ENCODE data around the gene PDIA5. TPM values are rescaled to one million over a fixed set of nuclear protein-coding genes. Genes with fewer than 3 reads are reported as not detected.

The PDIA5 gene
- total RNA-seq, 1 experiment from 2014 or later: 24.3 TPM

GRCh38 chr3:123094516-123095313, 27.9 kb downstream of the PDIA5 start:
- no peak for DNase-seq
- no peak overlapping the region for H3K4me3 ChIP-seq
- no peaks in the 10 kb centered on the region for H3K9me3 ChIP-seq
- no peaks in the 10 kb centered on the region for H3K27me3 ChIP-seq
- H3K36me3 ChIP-seq: peaks cover 66% of the 10 kb centered on the region

GRCh38 chr3:123096126-123096525, 29.3 kb downstream of the PDIA5 start:
- Histone ChIP-seq H3K36me3 (peaks cover 76% of the 10 kb centered on the region), H3K9me3 (no peaks in the 10 kb centered on the region), H3K4me3 (no peak overlapping the region), H3K27me3 (no peaks in the 10 kb centered on the region)
- no peak for DNase-seq

GRCh38 chr3:123096731-123097130, 29.9 kb downstream of the PDIA5 start:
- Histone ChIP-seq H3K4me3 (no peak overlapping the region), H3K27me3 (no peaks in the 10 kb centered on the region), H3K36me3 (peaks cover 74% of the 10 kb centered on the region), H3K9me3 (no peaks in the 10 kb centered on the region)
- peak; percentile 93 for DNase-seq

- Histone ChIP-seq H3K36me3 (peaks cover 74% of the 10 kb centered on the region), H3K4me3 (no peak overlapping the region), H3K9me3 (peaks cover 3% of the 10 kb centered on the region; the same call in 1 of the 2 replicates), H3K27me3 (no peaks in the 10 kb centered on the region)
- peak; percentile 26 for DNase-seq
These were observed 31.9 kb downstream of the PDIA5 start for GRCh38 chr3:123098426-123099330.

- H3K4me3 ChIP-seq: no peak overlapping the region
- no peak for DNase-seq
- peaks cover 77% of the 10 kb centered on the region for H3K36me3 ChIP-seq
- H3K27me3 ChIP-seq: no peaks in the 10 kb centered on the region
- peaks cover 3% of the 10 kb centered on the region; the same call in 1 of the 2 replicates for H3K9me3 ChIP-seq
These were observed 32.7 kb downstream of the PDIA5 start for GRCh38 chr3:123099331-123100192.

GRCh38 chr3:123100193-123100776, 33.5 kb downstream of the PDIA5 start:
- H3K9me3 ChIP-seq: peaks cover 3% of the 10 kb centered on the region; the same call in 1 of the 2 replicates
- H3K4me3 ChIP-seq: no peak overlapping the region
- H3K36me3 ChIP-seq: peaks cover 81% of the 10 kb centered on the region
- H3K27me3 ChIP-seq: no peaks in the 10 kb centered on the region
- DNase-seq: no peak

GRCh38 chr3:123102249-123102648, 35.4 kb downstream of the PDIA5 start:
- Histone ChIP-seq H3K27me3 (no peaks in the 10 kb centered on the region), H3K9me3 (peaks cover 3% of the 10 kb centered on the region; the same call in 1 of the 2 replicates), H3K4me3 (no peak overlapping the region), H3K36me3 (peaks cover 96% of the 10 kb centered on the region)
- DNase-seq: no peak

GRCh38 chr3:123102826-123103225, 36.0 kb downstream of the PDIA5 start:
- Histone ChIP-seq H3K36me3 (peaks cover 96% of the 10 kb centered on the region), H3K9me3 (peaks cover 3% of the 10 kb centered on the region; the same call in 1 of the 2 replicates), H3K4me3 (no peak overlapping the region), H3K27me3 (no peaks in the 10 kb centered on the region)
- DNase-seq: no peak

- DNase-seq: peak; percentile 85
- peaks cover 3% of the 10 kb centered on the region; the same call in 1 of the 2 replicates for H3K9me3 ChIP-seq
- H3K4me3 ChIP-seq: no peak overlapping the region
- peaks cover 86% of the 10 kb centered on the region for H3K36me3 ChIP-seq
- H3K27me3 ChIP-seq: no peaks in the 10 kb centered on the region
These were observed 37.7 kb downstream of the PDIA5 start for GRCh38 chr3:123104550-123104949.

- Histone ChIP-seq H3K27me3 (no peaks in the 10 kb centered on the region), H3K4me3 (no peak overlapping the region), H3K36me3 (peaks cover 86% of the 10 kb centered on the region), H3K9me3 (peaks cover 3% of the 10 kb centered on the region; the same call in 1 of the 2 replicates)
- no peak for DNase-seq
These were observed 38.7 kb downstream of the PDIA5 start for GRCh38 chr3:123105201-123106189.

GRCh38 chr3:123110282-123110975, 43.6 kb downstream of the PDIA5 start:
- Histone ChIP-seq H3K36me3 (peaks cover 70% of the 10 kb centered on the region), H3K4me3 (no peak overlapping the region), H3K9me3 (no peaks in the 10 kb centered on the region), H3K27me3 (no peaks in the 10 kb centered on the region)
- no peak for DNase-seq

- DNase-seq: no peak
- Histone ChIP-seq H3K36me3 (peaks cover 70% of the 10 kb centered on the region), H3K9me3 (no peaks in the 10 kb centered on the region), H3K27me3 (no peaks in the 10 kb centered on the region), H3K4me3 (no peak overlapping the region)
These were observed 44.3 kb downstream of the PDIA5 start for GRCh38 chr3:123110976-123111615.

- DNase-seq: no peak
- H3K36me3 ChIP-seq: peaks cover 67% of the 10 kb centered on the region
- no peaks in the 10 kb centered on the region for H3K27me3 ChIP-seq
- H3K9me3 ChIP-seq: no peaks in the 10 kb centered on the region
- H3K4me3 ChIP-seq: no peak overlapping the region
These were observed 44.8 kb downstream of the PDIA5 start for GRCh38 chr3:123111640-123112039.

GRCh38 chr3:123112232-123112631, 45.4 kb downstream of the PDIA5 start:
- no peaks in the 10 kb centered on the region for H3K27me3 ChIP-seq
- no peak for DNase-seq
- peaks cover 61% of the 10 kb centered on the region for H3K36me3 ChIP-seq
- H3K9me3 ChIP-seq: no peaks in the 10 kb centered on the region
- H3K4me3 ChIP-seq: no peak overlapping the region

All from MG63 (cell line).